UCSD-AML1 (cell line): ENCODE results near the gene PRR23E.

Experiments
- DNase-seq: peaks from one replicate; lab custom pipeline; 2025; ENCODE audit not compliant: unreplicated experiment; lab: John Stamatoyannopoulos, UW

The PRR23E gene

GRCh38 chr3:127183931-127184869 is 8.7 kb upstream of the PRR23E start:
- no peak for DNase-seq

GRCh38 chr3:127184870-127185216 is 8.1 kb upstream of the PRR23E start:
- DNase-seq, result no peak

- DNase-seq, result no peak
Observed at GRCh38 chr3:127185268-127185667, 7.7 kb upstream of the PRR23E start.

- no peak for DNase-seq
Observed at GRCh38 chr3:127185962-127186674, 6.8 kb upstream of the PRR23E start.

- DNase-seq, result no peak
Observed at GRCh38 chr3:127187316-127187715, 5.6 kb upstream of the PRR23E start.

- no peak for DNase-seq
Observed at GRCh38 chr3:127193341-127193740, 410 bp downstream of the PRR23E start.

- DNase-seq, result no peak
Observed at GRCh38 chr3:127193775-127194174, 844 bp downstream of the PRR23E start.

- no peak for DNase-seq
Observed at GRCh38 chr3:127194601-127195187, 1.8 kb downstream of the PRR23E start.

GRCh38 chr3:127195417-127195816 is 2.5 kb downstream of the PRR23E start:
- DNase-seq, result no peak

GRCh38 chr3:127196002-127196401 is 3.1 kb downstream of the PRR23E start:
- no peak for DNase-seq

GRCh38 chr3:127196466-127197299 is 3.8 kb downstream of the PRR23E start:
- DNase-seq, result no peak

GRCh38 chr3:127197300-127198189 is 4.6 kb downstream of the PRR23E start:
- no peak for DNase-seq

GRCh38 chr3:127200086-127200691 is 7.3 kb downstream of the PRR23E start:
- no peak for DNase-seq

GRCh38 chr3:127203024-127203423 is 10.1 kb downstream of the PRR23E start:
- DNase-seq, result no peak

- no peak for DNase-seq
Observed at GRCh38 chr3:127204841-127205582, 12.1 kb downstream of the PRR23E start.

- no peak for DNase-seq
Observed at GRCh38 chr3:127206154-127206553, 13.2 kb downstream of the PRR23E start.

- DNase-seq, result no peak
Observed at GRCh38 chr3:127206611-127207516, 13.9 kb downstream of the PRR23E start.
